GM21619 (cell line): ENCODE data around the gene SF1.

Experiments
- ATAC-seq: cut with Tn5 transposase; IDR thresholded peaks from one replicate; pipeline ENCODE4 v1.9.1; 2021; ENCODE audit not compliant: unreplicated experiment

The SF1 gene

GRCh38 chr11:64784813-64785581, 6.7 kb upstream of the SF1 start:
- ATAC-seq = no peak

DNA sequence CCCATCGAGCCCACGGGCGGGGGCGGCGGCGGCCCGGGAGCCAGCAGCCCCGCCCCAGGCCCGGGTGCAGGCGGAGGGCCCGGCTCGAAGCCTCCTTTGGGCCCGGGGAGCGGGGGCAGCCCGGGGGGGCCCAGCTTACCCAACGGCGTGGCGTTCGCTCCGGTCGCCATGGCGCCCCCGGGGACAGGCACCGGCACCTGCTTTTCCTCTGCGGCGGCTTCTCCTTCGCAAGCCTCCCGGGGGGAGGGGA, 194 bp downstream of the SF1 start:
- ATAC-seq = no peak

- no peak for ATAC-seq
Measured at GRCh38 chr11:64777449-64778222, 706 bp downstream of the SF1 start.

GRCh38 chr11:64776875-64777274, 1.5 kb downstream of the SF1 start:
- no peak for ATAC-seq

DNA sequence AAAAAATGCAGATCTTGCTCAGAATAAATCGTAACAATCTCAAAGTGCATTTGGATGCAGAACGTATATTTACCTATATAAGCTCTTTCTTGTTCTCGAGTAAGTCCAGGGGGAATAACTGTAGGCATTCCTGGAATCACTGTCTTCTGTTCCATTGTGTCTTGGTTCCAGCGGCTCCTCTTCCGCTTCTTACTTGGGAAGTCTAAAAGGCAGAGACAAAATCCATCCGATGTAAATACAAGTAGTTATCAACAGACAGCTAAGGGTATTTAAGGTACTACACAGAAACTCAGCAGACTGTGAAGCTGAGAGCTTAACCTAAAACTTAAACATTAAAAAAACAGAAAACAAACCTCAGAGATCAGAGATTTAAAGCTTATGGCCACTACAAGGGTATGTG, 1.9 kb downstream of the SF1 start:
- ATAC-seq = no peak

- no peak for ATAC-seq
Measured at GRCh38 chr11:64774144-64774543, 4.2 kb downstream of the SF1 start.

DNA sequence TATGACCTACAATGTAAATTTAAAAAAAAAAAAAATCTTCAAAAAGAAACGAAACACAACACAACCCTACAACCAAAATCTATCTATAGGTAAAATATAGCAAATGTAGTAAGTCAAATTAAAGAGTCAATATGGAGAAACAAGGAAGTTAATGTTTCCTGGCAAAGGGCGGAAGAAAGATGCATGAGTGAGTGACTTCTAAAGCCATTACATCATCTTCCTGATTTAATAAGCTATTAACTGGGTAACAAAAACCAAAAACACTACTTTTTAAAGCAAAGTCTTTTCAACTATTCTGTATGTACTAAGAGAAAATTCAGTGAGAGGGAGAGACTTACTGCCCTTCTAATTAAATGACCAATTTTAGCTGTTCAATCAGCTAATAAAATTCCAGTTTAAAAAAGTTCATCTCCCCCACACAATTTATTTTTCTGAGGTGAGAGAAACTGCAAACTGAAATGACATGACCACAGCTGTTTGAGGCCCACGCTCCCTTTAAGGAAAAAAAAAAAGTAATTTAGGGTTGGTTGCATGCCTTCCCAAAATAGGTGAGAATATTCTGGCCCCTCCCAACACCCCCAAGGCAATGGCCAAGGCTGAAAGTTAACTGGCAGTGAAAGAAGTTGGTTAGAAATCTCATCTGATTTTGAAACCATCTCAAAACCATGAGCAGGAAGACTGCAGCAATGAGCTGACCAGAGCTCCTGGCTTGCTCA, 5.9 kb downstream of the SF1 start:
- no peak for ATAC-seq

DNA sequence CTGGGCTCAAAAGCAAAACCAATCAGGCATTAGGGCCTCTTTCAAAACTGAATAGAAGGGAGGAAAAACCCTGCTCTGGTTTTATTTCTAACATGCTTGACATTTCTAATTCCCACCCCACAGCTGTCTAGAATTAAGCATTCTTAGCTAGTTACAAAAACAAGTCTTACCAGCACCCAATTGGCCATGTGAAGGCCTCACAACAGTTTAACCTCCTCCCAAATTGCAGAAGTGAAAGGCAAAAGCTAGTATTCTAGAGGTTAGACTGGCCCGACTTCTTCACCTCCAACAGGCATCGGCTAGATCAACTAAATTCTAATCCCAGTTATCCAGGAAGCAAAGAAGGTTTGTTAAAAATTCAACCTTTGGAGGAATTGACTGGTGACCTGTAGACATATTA, 6.5 kb downstream of the SF1 start:
- no peak for ATAC-seq

GRCh38 chr11:64770120-64770519, 8.2 kb downstream of the SF1 start:
- no peak for ATAC-seq

GRCh38 chr11:64769283-64769682, 9.1 kb downstream of the SF1 start:
- ATAC-seq = no peak

DNA sequence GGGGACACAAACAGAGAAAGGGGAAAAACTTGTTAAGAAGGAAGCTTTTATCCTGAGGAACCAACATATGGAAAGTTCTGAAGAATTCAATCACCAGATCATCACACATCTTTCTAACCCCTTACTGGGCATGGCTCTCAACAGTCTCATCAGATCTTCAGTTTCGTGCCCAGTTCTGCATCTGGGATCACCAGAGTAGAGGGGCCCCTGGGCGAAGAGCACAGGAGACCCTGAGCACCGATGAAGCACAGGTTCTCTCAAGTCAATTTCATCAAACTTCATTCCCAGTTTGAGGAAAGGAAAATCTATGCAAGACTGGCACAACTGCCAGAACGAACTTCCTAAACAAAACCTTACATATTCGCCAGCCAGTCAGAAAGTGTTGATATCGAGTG, 10.0 kb downstream of the SF1 start:
- ATAC-seq = no peak

- no peak for ATAC-seq
Measured at GRCh38 chr11:64767344-64768299, 10.7 kb downstream of the SF1 start.

- no peak for ATAC-seq
Measured at GRCh38 chr11:64766881-64767280, 11.5 kb downstream of the SF1 start.

DNA sequence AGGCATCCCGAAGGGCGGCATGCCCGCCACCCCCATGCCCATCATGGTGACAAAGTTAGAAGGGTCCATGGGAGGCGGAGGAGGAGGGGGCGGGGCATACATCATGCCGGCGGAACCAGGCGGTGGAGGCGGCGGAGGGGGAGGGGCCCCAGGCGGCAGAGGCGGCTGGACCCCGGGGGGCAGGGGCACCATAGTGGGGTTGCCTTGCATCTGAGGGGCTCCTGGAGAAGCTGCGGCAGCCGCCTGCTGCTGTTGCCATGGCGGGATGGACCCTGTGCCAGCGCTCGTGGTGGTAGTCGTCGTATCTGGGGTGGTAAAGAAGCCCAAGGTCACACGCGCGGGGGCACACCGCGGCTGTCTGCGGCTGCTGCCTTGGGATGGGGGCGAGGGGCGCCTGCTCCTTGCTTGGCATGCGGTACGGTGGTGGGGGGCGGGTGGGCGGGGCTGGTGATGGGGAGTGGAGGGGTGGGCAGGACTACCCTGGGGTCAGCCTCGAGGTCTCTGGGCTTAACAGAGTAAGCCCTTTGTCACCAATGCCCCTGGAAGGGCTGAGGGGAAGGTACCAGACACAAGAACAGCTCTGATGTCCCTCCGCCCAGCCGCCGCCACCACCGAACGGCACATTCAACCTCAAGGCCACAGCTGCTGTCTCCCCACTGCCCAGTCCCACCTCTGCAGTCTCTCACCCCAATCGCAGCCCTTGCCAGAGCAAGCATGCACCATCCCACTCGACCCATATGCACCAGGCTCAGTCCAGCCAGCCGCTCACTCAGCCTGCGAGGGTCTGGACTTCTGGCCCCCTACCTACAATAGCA, 12.3 kb downstream of the SF1 start:
- ATAC-seq = no peak

DNA sequence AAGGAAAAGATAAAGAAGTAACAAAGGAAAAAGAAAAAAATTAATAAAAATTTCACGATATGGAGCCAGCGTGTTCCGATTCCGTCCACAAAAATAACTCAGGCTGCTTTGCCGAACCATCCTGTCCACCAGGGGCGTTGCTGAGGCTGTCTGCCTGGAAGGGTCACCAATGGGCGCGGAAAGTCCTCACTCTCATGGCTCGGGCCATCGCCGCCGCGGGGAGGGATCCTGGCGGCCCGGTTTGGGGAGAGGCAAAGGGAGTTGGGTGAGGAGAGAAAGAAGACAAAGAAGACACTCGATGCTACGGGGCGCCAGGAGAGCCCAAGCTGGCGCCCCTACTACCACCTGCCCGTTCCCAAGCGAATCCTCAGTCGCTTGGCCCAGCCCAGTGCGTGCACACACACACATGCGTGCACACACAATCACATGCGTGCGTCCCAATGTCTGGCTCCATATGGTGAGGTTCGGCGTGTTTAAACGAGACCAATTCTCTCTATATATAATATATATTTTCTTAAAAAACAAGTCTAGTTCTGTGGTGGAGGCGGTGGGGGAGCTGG, 13.0 kb downstream of the SF1 start:
- ATAC-seq = no peak

GRCh38 chr11:64764753-64765152, 13.6 kb downstream of the SF1 start:
- ATAC-seq = no peak

- no peak for ATAC-seq
Measured at GRCh38 chr11:64764040-64764611, 14.2 kb downstream of the SF1 start.

DNA sequence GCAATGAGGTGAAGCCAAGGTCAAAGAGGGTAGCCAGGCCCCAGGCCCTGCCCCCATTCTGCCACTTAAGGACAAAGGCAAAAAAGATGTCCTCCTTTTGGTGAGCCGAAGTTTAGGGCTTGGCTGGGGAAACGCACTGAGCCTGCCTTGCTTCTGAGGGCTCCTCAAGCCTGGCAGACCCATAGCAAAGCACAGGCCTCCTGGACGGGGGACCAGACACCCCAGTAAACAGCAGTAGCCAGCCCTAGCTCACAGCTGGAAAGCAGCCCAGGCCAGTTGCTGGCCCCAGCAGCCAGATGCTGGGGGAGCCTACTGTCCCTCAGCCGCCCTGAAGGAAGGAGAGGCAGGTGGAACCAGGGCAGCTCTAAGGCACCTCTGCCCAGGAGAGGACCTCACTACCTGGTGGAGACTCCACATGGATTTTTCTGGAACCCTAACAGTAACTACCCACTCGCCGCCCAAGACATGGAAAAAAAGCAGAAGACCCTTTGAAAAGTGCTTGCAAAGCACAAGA, 14.8 kb downstream of the SF1 start:
- no peak for ATAC-seq
